Measurements from ENCODE around the gene SMIM44. TPM values are rescaled to one million over a fixed set of nuclear protein-coding genes. Genes with fewer than 3 reads are reported as not detected.
A peak's percentile ranks its signal among the peaks of the same experiment; 100 is the strongest.

Gene SMIM44
- total and polyA plus RNA-seq, 9 of the 15 experiments (the other 6 are each of a cell fraction or from before 2014, with no cell fraction given) = not detected

GRCh38 chr19:3458229-3459088, 24.8 kb downstream of the SMIM44 start (continued):
- TF ChIP-seq RERE (CRISPR knock-in tag; IDR thresholded peaks at IDR 0.05; ENCODE audit: borderline replicate concordance) = no peak
- TF ChIP-seq RB1 (IDR thresholded peaks at IDR 0.05; ENCODE audit: low read depth) = no peak
- TF ChIP-seq BCLAF1 (IDR thresholded peaks at IDR 0.05; ENCODE audit: borderline replicate concordance in 1 of 2, control insufficient read depth in 1 of 2, low read depth in 2 of 2, low read length in 1 of 2) = no peak
- TF ChIP-seq ZNF512 (tag; IDR thresholded peaks at IDR 0.05) = no peak
- no peak for TF ChIP-seq ZNF75A (CRISPR knock-in tag; IDR thresholded peaks at IDR 0.05)
- TF ChIP-seq ZSCAN32 (CRISPR knock-in tag; IDR thresholded peaks at IDR 0.05) = no peak
- TF ChIP-seq RBFOX2 (IDR thresholded peaks at IDR 0.05; ENCODE audit: low read depth, low read length) = no peak
- no peak for TF ChIP-seq TAF7 (tag; IDR thresholded peaks at IDR 0.05)
- TF ChIP-seq ZNF436 (CRISPR knock-in tag; IDR thresholded peaks at IDR 0.05) = no peak
- no peak for TF ChIP-seq ZNF589 (CRISPR knock-in tag; IDR thresholded peaks at IDR 0.05; ENCODE audit: low read depth)
- TF ChIP-seq KAT8 (IDR thresholded peaks at IDR 0.05; ENCODE audit: low read depth) = no peak
- peak; percentile 49; the same call in 1 of the 2 replicates for TF ChIP-seq ZBTB33 (CRISPR knock-in tag; IDR thresholded peaks at IDR 0.05)
- TF ChIP-seq ZNF263 (CRISPR knock-in tag; IDR thresholded peaks at IDR 0.05; ENCODE audit: borderline replicate concordance) = 0 out of 2 replicates have a peak, but pooled peaks have one; percentile 30

Measured in K562 (cell line).